Right renal cortex interstitium (tissue), 3 donors: Measurements from ENCODE around the gene SLC5A7. TPM values are rescaled to one million over a fixed set of nuclear protein-coding genes. Genes with fewer than 3 reads are reported as not detected.

ENCODE experiments used
- polyA plus RNA-seq, 3 donors: library from polyadenylated mRNA; unstranded; fragments of 120-200 nt; gene quantifications; one replicate each; pipeline ENCODE4 v1.2.1, GENCODE V29; 2013; ENCODE audit not compliant: insufficient read length in 3 of 3

SLC5A7 gene
- polyA plus RNA-seq, 3 donors = 0.44 to 0.76 (median 0.64) TPM

Other genes starting within 250 kb of the SLC5A7 start
- not detected for gene RGPD4, start 159.6 kb upstream of the SLC5A7 start, polyA plus RNA-seq